Measurements from ENCODE around the gene ARL15.

- TF ChIP-seq EZH2 (IDR thresholded peaks at IDR 0.05; ENCODE audit: low read length, unreplicated experiment) (no peak), CTCF (conservative IDR thresholded peaks at IDR 0.05; ENCODE audit: low read depth, low read length) (no peak), EZH2phosphoT487 (IDR thresholded peaks at IDR 0.05; ENCODE audit: borderline replicate concordance, low read length) (no peak)
These were observed 95.1 kb downstream of the ARL15 start for GRCh38 chr5:54215233-54215736.

Measured in PC-3 (cell line).